Heart right ventricle (tissue), 16 donors: ENCODE measurements around the gene HIP1R. TPM values are rescaled to one million over a fixed set of nuclear protein-coding genes. Genes with fewer than 3 reads are reported as not detected.

Experiments used
- ATAC-seq, 8 donors: fragments of 200-7000 bp; cut with Tn5 transposase; one replicate each; pipeline ENCODE4 v1.9.1; 2020; ENCODE audit warnings: mild to moderate bottlenecking in 8 of 8, moderate library complexity in 8 of 8, moderate number of reproducible peaks in 1 of 8
- DNase-seq, 2 donors: peaks; one replicate each; pipeline ENCODE4 v3.0.0-alpha.2; 2020
- H3K27ac ChIP-seq, 10 donors: fragments of 200-600 bp; sonication (generic) in 2 of 10; one replicate each; pipeline versions ENCODE4 v1.5.0 to v1.8.0; 2020 to 2022; ENCODE audit warnings: mild to moderate bottlenecking in 3 of 10
- H3K27me3 ChIP-seq, 7 donors: fragments of 200-600 bp; one replicate each; pipeline ENCODE4 v1.8.0; 2021 to 2022; ENCODE audit warnings: mild to moderate bottlenecking in 2 of 7
- H3K36me3 ChIP-seq, 9 donors: fragments of 200-600 bp; sonication (generic) in 1 of 9; one replicate each; pipeline versions ENCODE4 v1.5.0 to v1.8.0; 2020 to 2022; ENCODE audit warnings: mild to moderate bottlenecking in 2 of 9
- H3K4me1 ChIP-seq, 9 donors: fragments of 200-600 bp; sonication (generic) in 1 of 9; one replicate each; pipeline versions ENCODE4 v1.5.0 to v1.8.0; 2020 to 2022; ENCODE audit warnings: mild to moderate bottlenecking in 4 of 9
- H3K4me3 ChIP-seq, 10 donors: fragments of 200-600 bp; sonication (generic) in 2 of 10; one replicate each; pipeline versions ENCODE4 v1.5.0 to v1.8.0; 2020 to 2022; ENCODE audit warnings: mild to moderate bottlenecking in 7 of 10, moderate library complexity in 2 of 10
- H3K9me3 ChIP-seq, 11 donors: fragments of 200-600 bp in 10 of 11; sonication (generic) in 2 of 11; one replicate each; pipeline versions ENCODE4 v1.5.0 to v1.8.0; 2013 to 2022; ENCODE audit warnings: mild to moderate bottlenecking in 2 of 11, control low read depth in 1 of 11, moderate library complexity in 1 of 11
- WGBS, 2 donors: extraction: QIAGEN DNeasy Blood & Tissue Kit; methylation state at CpG; one replicate each; pipeline ENCODE4 v1.1.7; 2013; ENCODE audit warnings: inconsistent platforms in 1 of 2; 5-methylcytosine and 5-hydroxymethylcytosine counted together
- intact Hi-C, 10 donors: fragments of 100-400 bp; cut with DNase I; formaldehyde crosslinking; loops; one replicate each; pipeline versions ENCODE4 v1.11.1 to v1.14.2; 2022
- polyA plus RNA-seq, 2 donors: library from polyadenylated mRNA; stranded (reverse); fragments of 200-250 nt; gene quantifications; one replicate each; pipeline ENCODE4 v1.2.3, GENCODE V29; 2013
- total RNA-seq, 10 donors: library from RNA; stranded (reverse); fragmentation: NEBNext Ultra II Directional in 3 of 10; extraction: Animal tissue kit (Norgen Biotek cat#: 25700) in 3 of 10; gene quantifications; one replicate each; pipeline versions ENCODE4 v1.2.1 to v1.2.4, GENCODE V29; 2021 to 2023
- TF ChIP-seq, protein P1 (sequence below), 9 donors: fragments of 200-600 bp; sonication (generic) in 2 of 9; IDR thresholded peaks; one replicate each; pipeline versions ENCODE4 v1.5.0 to v1.8.0; 2021 to 2022; ENCODE audit warnings: antibody characterized with exemption in 9 of 9, mild to moderate bottlenecking in 5 of 9, moderate library complexity in 1 of 9
- donor health status: Arrhythmogenic right ventricular cardiomyopathy.
- donor health status: ischemic (EF 13 %, LVEDD 7.1; RV severe dilation, severe dysfunction).
- donor health status: healthy with polysubstance abuse.
- donor health status: DM: no; HTN: yes; CAD: no.
- donor health status: DM: no; HTN: no; CAD: no.
- donor health status: ischemic (EF 25% LVEDD 6.9; RV normal size, moderate dysfunction).
- donor health status: ischemic (EF 25% LVEDD 5.7; RV mildly dilated, moderate dysfunction).
- donor health status: healthy.
- donor health status: DM: yes; HTN: yes; CAD: no.
- donor health status: Ischemic cardiomyopathy.
- donor health status: ischemic (EF 35%, LVEDD 5.7; RV mildly dilated, moderate dysfunction).
- donor health status: nonischemic (EF 11% LVEDD 7.7; RV severe dilation, severe dysfunction).
- donor health status: DM: yes; HTN: yes; CAD: no.
- donor health status: PGD.
- donor health status: ischemic (EF 29% LVEDD 5.4; RV normal size, mild dysfunction).
- donor health status: nonischemic (EF 23%, LVEDD 6.1; RV moderate dilation, normal function).

Gene HIP1R
- total and polyA plus RNA-seq, 12 donors = 13.7 to 37.7 (median 18.0) TPM

DNA sequence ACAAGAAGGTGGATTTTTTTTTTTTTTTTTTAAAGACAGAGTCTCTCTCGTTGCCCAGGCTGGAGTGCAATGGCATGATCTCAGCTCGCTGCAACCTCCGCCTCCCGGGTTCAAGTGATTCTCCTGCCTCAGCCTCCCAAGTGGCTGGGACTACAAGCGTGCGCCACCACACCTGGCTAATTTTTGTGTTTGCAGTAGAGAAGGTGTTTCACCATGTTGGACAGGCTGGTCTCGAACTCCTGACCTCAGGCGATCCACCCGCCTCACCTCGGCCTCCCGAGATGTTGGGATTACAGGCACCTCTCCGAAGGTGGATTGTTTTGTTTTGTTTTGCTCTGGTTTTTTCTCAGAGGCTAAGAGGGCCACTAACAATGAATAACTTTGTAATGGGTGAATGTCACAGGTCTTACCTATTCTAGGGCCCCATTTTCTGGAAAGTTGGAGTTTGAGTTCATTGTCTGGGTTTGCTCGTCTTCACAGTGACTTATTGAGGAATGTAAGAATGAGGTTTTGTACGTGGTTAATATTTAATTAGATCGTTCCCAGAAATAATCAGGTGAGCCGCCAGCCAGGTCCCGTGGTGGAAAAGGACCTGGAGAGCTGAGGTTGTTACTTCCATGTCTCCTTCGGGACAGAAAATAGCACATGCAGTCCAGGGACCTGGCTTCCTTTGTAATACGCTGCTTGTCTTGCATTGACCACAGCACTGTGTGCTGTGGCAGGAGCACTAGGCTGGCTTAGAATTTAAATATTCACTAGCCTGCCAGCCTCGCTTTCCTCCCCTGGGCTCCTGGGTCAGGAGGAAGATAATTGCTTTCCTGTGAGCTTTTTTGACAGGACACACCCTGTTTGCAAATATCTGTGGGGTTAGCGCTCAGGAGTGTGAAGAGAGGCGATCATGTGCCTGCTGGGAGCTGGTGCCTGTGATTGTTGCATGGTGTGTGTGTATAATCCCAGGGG lies 2.3 kb downstream of the HIP1R start:
- 85 to 86% methylated on average over 22 of the region's 22 CpGs for WGBS, 2 donors
- TF ChIP-seq, protein P1, sequence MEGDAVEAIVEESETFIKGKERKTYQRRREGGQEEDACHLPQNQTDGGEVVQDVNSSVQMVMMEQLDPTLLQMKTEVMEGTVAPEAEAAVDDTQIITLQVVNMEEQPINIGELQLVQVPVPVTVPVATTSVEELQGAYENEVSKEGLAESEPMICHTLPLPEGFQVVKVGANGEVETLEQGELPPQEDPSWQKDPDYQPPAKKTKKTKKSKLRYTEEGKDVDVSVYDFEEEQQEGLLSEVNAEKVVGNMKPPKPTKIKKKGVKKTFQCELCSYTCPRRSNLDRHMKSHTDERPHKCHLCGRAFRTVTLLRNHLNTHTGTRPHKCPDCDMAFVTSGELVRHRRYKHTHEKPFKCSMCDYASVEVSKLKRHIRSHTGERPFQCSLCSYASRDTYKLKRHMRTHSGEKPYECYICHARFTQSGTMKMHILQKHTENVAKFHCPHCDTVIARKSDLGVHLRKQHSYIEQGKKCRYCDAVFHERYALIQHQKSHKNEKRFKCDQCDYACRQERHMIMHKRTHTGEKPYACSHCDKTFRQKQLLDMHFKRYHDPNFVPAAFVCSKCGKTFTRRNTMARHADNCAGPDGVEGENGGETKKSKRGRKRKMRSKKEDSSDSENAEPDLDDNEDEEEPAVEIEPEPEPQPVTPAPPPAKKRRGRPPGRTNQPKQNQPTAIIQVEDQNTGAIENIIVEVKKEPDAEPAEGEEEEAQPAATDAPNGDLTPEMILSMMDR (IDR thresholded peaks at IDR 0.05) = no peak
- Histone ChIP-seq H3K4me3 (no peak overlapping the region), H3K9me3 (peaks cover 0 to 4% (median 0%) of the 10 kb centered on the region in 11 donors), H3K27me3 (peaks cover 0 to 17% (median 0%) of the 10 kb centered on the region in 7 donors), H3K36me3 (no peaks in the 10 kb centered on the region), H3K4me1 (peaks cover under 1 to 59% (median 30%) of the 10 kb centered on the region in 9 donors), H3K27ac (peak overlapping the region in 2 of 10 donors; percentile 26 to 42)
- DNase-seq (no peak), ATAC-seq (no peak)
- intact Hi-C loops = no loop called here

DNA sequence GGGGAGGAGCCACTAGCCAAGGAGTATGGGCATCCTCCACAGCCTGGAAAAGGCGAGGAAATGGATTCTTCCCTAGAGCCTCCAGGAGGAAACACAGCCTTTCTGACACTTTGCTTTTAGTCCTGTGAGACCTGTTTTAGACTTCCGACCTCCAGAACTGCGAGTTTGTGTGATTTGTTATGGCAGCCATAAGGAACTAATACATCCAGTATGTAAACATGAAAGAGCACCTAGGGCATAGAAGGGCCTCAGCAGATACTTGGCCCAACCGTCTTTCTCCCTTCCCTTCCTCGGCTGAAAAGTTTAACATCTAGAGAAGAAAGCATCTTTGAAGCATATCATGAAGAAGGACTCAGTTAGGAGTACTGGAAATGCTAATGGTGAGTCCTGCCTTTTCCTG lies 3.6 kb downstream of the HIP1R start:
- no peak for ATAC-seq
- Histone ChIP-seq H3K4me3 (no peak overlapping the region), H3K36me3 (no peaks in the 10 kb centered on the region), H3K4me1 (peaks cover 6 to 72% (median 41%) of the 10 kb centered on the region in 9 donors), H3K9me3 (peaks cover 0 to 4% (median 0%) of the 10 kb centered on the region in 11 donors), H3K27me3 (peaks cover 0 to 17% (median 0%) of the 10 kb centered on the region in 7 donors), H3K27ac (no peak overlapping the region)
- DNase-seq = no peak
- TF ChIP-seq, protein P1 (IDR thresholded peaks at IDR 0.05) = no peak
- intact Hi-C loops = no loop called here
- 95 to 96% methylated on average over 5 of the region's 5 CpGs for WGBS, 2 donors

DNA sequence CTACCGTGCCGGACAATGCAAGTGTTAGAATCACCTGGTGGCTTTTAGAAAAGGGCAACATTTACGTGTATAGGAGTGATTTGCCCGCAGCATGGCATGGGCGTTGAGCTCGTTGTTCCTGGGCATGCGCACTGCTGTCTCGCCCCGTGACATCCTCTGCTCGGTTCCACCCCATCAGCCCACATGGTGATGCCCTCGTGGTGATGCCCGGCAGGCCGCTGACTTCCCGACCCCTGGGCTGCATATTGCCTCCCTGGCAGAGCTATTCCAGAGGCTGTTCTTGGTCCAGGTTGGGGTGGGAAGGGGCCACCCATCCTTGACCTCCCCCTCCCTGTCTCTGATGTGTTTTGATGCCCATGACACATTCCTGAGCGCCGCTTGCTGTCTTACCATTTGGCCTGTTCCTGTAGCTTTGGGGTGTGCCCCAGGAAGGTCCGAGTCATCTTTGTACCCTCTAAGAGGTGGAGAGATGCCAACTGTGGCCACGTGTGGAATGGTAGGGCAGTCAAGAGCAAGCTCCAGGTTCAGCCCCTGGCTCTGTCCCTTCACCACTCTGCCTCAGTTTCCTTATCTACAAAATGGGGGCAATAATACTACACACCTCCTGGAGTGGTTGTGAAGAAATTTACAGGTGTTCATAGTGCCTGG lies 4.8 kb downstream of the HIP1R start:
- TF ChIP-seq, protein P1 (IDR thresholded peaks at IDR 0.05) = no peak
- Histone ChIP-seq H3K27me3 (peaks cover 0 to 12% (median 0%) of the 10 kb centered on the region in 7 donors), H3K4me3 (no peak overlapping the region), H3K9me3 (peaks cover 0 to 4% (median 0%) of the 10 kb centered on the region in 11 donors), H3K4me1 (peaks cover 6 to 71% (median 42%) of the 10 kb centered on the region in 9 donors), H3K36me3 (no peaks in the 10 kb centered on the region), H3K27ac (peak overlapping the region in 3 of 10 donors; percentile 88 to 98 (median 92))
- 92% methylated on average over 18 of the region's 18 CpGs for WGBS, 2 donors
- DNase-seq = no peak
- no peak for ATAC-seq
- intact Hi-C loops = loop anchor here in 1 of 10 donors (10.0 kb wide), 1 partner anchor 45 kb away; no protein-coding TSS in a partner anchor
